ENCODE measurements around the gene CCDC92. TPM values are rescaled to one million over a fixed set of nuclear protein-coding genes. Genes with fewer than 3 reads are reported as not detected.

Gene CCDC92
- total and polyA plus RNA-seq, 9 donors: 13.9 to 51.0 (median 34.6) TPM

DNA sequence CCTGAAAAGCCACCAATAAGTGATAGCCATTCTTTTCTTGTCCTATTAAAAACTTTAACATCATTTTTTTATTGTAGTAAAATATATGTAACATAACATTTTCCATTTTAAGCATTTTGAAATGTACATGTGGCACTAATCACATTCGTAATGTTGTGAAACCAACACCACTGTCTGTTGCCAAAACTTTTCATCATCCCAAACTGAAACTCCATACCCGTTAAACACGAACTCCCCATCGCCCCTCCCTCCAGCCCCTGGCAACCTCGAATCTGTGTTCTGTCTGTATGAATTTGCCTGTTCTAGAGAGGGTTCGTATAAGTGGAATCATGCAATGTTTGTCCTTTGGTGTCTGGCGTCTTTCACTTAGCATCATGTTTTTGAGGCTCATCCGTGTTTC lies 75.9 kb downstream of the CCDC92 start:
- no peak for DNase-seq
- Histone ChIP-seq H3K27ac (no peak overlapping the region), H3K9me3 (no peaks in the 10 kb centered on the region), H3K36me3 (no peaks in the 10 kb centered on the region), H3K27me3 (no peaks in the 10 kb centered on the region), H3K4me1 (ENCODE audit: insufficient read depth) (no peaks in the 10 kb centered on the region), H3K4me3 (no peak overlapping the region)
- intact Hi-C loops (cut with DNase I): no loop called here
- WGBS, 3 donors: 46 to 55% (median 49%) methylated on average over 8 of the region's 8 CpGs
- no peak for TF ChIP-seq EP300 (IDR thresholded peaks at IDR 0.05)
- TF ChIP-seq, protein P1, sequence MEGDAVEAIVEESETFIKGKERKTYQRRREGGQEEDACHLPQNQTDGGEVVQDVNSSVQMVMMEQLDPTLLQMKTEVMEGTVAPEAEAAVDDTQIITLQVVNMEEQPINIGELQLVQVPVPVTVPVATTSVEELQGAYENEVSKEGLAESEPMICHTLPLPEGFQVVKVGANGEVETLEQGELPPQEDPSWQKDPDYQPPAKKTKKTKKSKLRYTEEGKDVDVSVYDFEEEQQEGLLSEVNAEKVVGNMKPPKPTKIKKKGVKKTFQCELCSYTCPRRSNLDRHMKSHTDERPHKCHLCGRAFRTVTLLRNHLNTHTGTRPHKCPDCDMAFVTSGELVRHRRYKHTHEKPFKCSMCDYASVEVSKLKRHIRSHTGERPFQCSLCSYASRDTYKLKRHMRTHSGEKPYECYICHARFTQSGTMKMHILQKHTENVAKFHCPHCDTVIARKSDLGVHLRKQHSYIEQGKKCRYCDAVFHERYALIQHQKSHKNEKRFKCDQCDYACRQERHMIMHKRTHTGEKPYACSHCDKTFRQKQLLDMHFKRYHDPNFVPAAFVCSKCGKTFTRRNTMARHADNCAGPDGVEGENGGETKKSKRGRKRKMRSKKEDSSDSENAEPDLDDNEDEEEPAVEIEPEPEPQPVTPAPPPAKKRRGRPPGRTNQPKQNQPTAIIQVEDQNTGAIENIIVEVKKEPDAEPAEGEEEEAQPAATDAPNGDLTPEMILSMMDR (IDR thresholded peaks at IDR 0.05): no peak
- TF ChIP-seq POLR2A (IDR thresholded peaks at IDR 0.05): no peak

DNA sequence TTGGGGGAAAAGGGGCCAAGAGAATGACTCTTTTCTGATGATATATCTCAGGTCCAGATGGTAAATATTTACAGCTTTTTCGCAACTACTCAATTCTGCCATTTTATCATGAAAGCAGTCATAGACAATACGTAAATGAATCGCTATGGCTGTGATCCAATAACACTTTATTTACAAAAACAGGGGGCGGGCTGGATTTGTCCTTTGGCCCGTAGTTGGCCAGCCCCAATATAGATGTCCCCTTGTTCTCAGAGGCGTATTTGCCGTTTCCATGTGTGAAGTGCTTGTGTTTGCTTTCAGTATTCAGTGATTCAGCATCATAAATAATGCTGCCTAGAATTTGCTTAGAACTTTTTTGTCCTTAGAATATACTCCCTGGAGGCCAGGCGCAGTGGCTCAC lies 77.2 kb downstream of the CCDC92 start:
- no peak for DNase-seq
- intact Hi-C loops (cut with DNase I): no loop called here
- Histone ChIP-seq H3K27me3 (no peaks in the 10 kb centered on the region), H3K36me3 (no peaks in the 10 kb centered on the region), H3K27ac (no peak overlapping the region), H3K4me3 (no peak overlapping the region), H3K9me3 (no peaks in the 10 kb centered on the region), H3K4me1 (ENCODE audit: insufficient read depth) (no peaks in the 10 kb centered on the region)
- TF ChIP-seq POLR2A (IDR thresholded peaks at IDR 0.05) (no peak), EP300 (IDR thresholded peaks at IDR 0.05) (no peak)
- TF ChIP-seq, protein P1 (IDR thresholded peaks at IDR 0.05): no peak
- WGBS, 3 donors: 50 to 68% (median 61%) methylated on average over 8 of the region's 8 CpGs

- intact Hi-C loops (cut with DNase I): no loop called here
- Histone ChIP-seq H3K9me3 (no peaks in the 10 kb centered on the region), H3K27ac (no peak overlapping the region), H3K4me1 (ENCODE audit: insufficient read depth) (no peaks in the 10 kb centered on the region), H3K27me3 (no peaks in the 10 kb centered on the region), H3K4me3 (no peak overlapping the region), H3K36me3 (no peaks in the 10 kb centered on the region)
- WGBS, 3 donors: 11 to 25% (median 12%) methylated on average over 4 of the region's 4 CpGs
- TF ChIP-seq EP300 (IDR thresholded peaks at IDR 0.05) (no peak), POLR2A (IDR thresholded peaks at IDR 0.05) (no peak)
- TF ChIP-seq, protein P1 (IDR thresholded peaks at IDR 0.05): no peak
- no peak for DNase-seq
Measured at GRCh38 chr12:123894823-123895345, 77.7 kb downstream of the CCDC92 start.

GRCh38 chr12:123893276-123893675 lies 79.4 kb downstream of the CCDC92 start:
- TF ChIP-seq, protein P1 (IDR thresholded peaks at IDR 0.05): no peak
- TF ChIP-seq POLR2A (IDR thresholded peaks at IDR 0.05) (no peak), EP300 (IDR thresholded peaks at IDR 0.05) (no peak)
- no peak overlapping the region for H3K27ac ChIP-seq
- DNase-seq: no peak
- 86 to 93% (median 87%) methylated on average over 9 of the region's 9 CpGs for WGBS, 3 donors
- no peaks in the 10 kb centered on the region for H3K36me3 ChIP-seq
- intact Hi-C loops (cut with DNase I): no loop called here
- H3K4me3 ChIP-seq: no peak overlapping the region
- no peaks in the 10 kb centered on the region for H3K4me1 ChIP-seq (ENCODE audit: insufficient read depth)
- no peaks in the 10 kb centered on the region for H3K9me3 ChIP-seq
- no peaks in the 10 kb centered on the region for H3K27me3 ChIP-seq
